ENCODE data around the gene NIFK.

DNA sequence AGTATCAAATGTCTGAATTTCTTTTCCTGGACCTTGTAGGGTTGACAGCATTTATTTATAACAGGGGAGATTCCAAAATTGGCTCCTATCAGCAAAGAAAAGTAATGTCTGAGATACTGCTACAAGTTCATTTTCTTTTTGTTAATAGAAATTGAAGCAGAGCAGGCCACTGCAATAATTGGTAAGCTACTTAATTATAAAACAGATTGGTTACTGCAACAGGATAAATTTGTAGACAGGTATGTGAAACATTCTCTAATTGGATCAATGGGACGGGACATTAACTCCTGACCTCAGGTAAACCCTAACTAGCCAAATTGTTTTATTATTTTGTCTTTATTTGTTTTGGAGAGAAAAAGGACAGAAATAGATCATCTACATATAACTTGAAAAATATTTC is 20.5 kb downstream of the NIFK start:
- TF ChIP-seq, protein P1, sequence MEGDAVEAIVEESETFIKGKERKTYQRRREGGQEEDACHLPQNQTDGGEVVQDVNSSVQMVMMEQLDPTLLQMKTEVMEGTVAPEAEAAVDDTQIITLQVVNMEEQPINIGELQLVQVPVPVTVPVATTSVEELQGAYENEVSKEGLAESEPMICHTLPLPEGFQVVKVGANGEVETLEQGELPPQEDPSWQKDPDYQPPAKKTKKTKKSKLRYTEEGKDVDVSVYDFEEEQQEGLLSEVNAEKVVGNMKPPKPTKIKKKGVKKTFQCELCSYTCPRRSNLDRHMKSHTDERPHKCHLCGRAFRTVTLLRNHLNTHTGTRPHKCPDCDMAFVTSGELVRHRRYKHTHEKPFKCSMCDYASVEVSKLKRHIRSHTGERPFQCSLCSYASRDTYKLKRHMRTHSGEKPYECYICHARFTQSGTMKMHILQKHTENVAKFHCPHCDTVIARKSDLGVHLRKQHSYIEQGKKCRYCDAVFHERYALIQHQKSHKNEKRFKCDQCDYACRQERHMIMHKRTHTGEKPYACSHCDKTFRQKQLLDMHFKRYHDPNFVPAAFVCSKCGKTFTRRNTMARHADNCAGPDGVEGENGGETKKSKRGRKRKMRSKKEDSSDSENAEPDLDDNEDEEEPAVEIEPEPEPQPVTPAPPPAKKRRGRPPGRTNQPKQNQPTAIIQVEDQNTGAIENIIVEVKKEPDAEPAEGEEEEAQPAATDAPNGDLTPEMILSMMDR (IDR thresholded peaks at IDR 0.05): no peak
- TF ChIP-seq, protein P2, sequence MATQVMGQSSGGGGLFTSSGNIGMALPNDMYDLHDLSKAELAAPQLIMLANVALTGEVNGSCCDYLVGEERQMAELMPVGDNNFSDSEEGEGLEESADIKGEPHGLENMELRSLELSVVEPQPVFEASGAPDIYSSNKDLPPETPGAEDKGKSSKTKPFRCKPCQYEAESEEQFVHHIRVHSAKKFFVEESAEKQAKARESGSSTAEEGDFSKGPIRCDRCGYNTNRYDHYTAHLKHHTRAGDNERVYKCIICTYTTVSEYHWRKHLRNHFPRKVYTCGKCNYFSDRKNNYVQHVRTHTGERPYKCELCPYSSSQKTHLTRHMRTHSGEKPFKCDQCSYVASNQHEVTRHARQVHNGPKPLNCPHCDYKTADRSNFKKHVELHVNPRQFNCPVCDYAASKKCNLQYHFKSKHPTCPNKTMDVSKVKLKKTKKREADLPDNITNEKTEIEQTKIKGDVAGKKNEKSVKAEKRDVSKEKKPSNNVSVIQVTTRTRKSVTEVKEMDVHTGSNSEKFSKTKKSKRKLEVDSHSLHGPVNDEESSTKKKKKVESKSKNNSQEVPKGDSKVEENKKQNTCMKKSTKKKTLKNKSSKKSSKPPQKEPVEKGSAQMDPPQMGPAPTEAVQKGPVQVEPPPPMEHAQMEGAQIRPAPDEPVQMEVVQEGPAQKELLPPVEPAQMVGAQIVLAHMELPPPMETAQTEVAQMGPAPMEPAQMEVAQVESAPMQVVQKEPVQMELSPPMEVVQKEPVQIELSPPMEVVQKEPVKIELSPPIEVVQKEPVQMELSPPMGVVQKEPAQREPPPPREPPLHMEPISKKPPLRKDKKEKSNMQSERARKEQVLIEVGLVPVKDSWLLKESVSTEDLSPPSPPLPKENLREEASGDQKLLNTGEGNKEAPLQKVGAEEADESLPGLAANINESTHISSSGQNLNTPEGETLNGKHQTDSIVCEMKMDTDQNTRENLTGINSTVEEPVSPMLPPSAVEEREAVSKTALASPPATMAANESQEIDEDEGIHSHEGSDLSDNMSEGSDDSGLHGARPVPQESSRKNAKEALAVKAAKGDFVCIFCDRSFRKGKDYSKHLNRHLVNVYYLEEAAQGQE (IDR thresholded peaks at IDR 0.05; ENCODE audit: low read depth, low read length): no peak
- TF ChIP-seq FOSL2 (IDR thresholded peaks at IDR 0.05; ENCODE audit: borderline replicate concordance, low read depth) (no peak), EP300 (IDR thresholded peaks at IDR 0.05; ENCODE audit: borderline replicate concordance in 1 of 2, low read depth in 1 of 2, low read length in 1 of 2) (no peak), RFX5 (IDR thresholded peaks at IDR 0.05; ENCODE audit: low read length) (no peak), SIN3A (IDR thresholded peaks at IDR 0.05; ENCODE audit: borderline replicate concordance, low read depth, low read length) (no peak), POLR2AphosphoS5 (IDR thresholded peaks at IDR 0.05; ENCODE audit: low read depth, low read length) (no peak)
